Keratinocyte (primary cell): Measurements from ENCODE around the gene ZFAND5. TPM values are rescaled to one million over a fixed set of nuclear protein-coding genes. Genes with fewer than 3 reads are reported as not detected.
A peak's percentile ranks its signal among the peaks of the same experiment; 100 is the strongest.

Experiments
- DNase-seq: peaks from one replicate; pipeline ENCODE4 v3.0.0-alpha.2; 2011; ENCODE audit warnings: low read depth, missing footprints, low spot score
- FAIRE-seq: peaks from 2 replicates; lab custom pipeline; 2011; peaks lifted over from hg19 to GRCh38; lab: Jason Lieb, UNC
- H2AFZ ChIP-seq: 2 replicates; pipeline ENCODE4 v1.6.0; 2012; ENCODE audit warnings: low read length, control low read depth, inconsistent platforms; ENCODE audit not compliant: control insufficient read depth
- H3K27ac ChIP-seq: 2 replicates; pipeline ENCODE4 v1.5.1; 2011; ENCODE audit warnings: low read length; ENCODE audit not compliant: control insufficient read depth, insufficient read depth
- H3K27me3 ChIP-seq: 3 replicates; pipeline ENCODE4 v1.6.0; 2011; ENCODE audit warnings: low read length; ENCODE audit not compliant: control insufficient read depth, insufficient read depth; ENCODE audit errors: extremely low read depth
- H3K36me3 ChIP-seq, 2 experiments: 2 replicates in 1 of 2; 3 replicates in 1 of 2; pipeline ENCODE4 v1.5.1; 2011; ENCODE audit warnings: low read length in 2 of 2, mild to moderate bottlenecking in 1 of 2; ENCODE audit not compliant: control insufficient read depth in 2 of 2, insufficient read depth in 2 of 2; ENCODE audit errors: extremely low read depth in 1 of 2
- H3K4me1 ChIP-seq: 3 replicates; pipeline ENCODE4 v1.5.1; 2011; ENCODE audit warnings: low read length; ENCODE audit not compliant: control insufficient read depth, insufficient read depth; ENCODE audit errors: extremely low read depth
- H3K4me2 ChIP-seq: 3 replicates; pipeline ENCODE4 v1.6.0; 2011; ENCODE audit warnings: low read depth, low read length; ENCODE audit not compliant: control insufficient read depth, insufficient read depth; ENCODE audit errors: extremely low read depth
- H3K4me3 ChIP-seq, 3 experiments: fragments of 200-600 bp in 1 of 3; sonication (generic) in 1 of 3; 2 replicates in 2 of 3; 3 replicates in 1 of 3; pipeline ENCODE4 v1.5.1; 2011 to 2016; ENCODE audit warnings: low read length in 3 of 3, mild to moderate bottlenecking in 3 of 3, control low read depth in 2 of 3, inconsistent platforms in 1 of 3, low read depth in 1 of 3, mixed read lengths in 1 of 3, mixed run types in 1 of 3, moderate library complexity in 1 of 3; ENCODE audit not compliant: control insufficient read depth in 2 of 3, insufficient read depth in 2 of 3; ENCODE audit errors: extremely low read depth in 1 of 3
- H3K79me2 ChIP-seq: 2 replicates; pipeline ENCODE4 v1.6.0; 2012; ENCODE audit warnings: low read length; ENCODE audit not compliant: control insufficient read depth, insufficient read depth
- H3K9ac ChIP-seq: 3 replicates; pipeline ENCODE4 v1.6.0; 2011; ENCODE audit warnings: low read length; ENCODE audit not compliant: control insufficient read depth, insufficient read depth; ENCODE audit errors: extremely low read depth
- H3K9me1 ChIP-seq: 3 replicates; pipeline ENCODE4 v1.6.0; 2011; ENCODE audit warnings: low read length; ENCODE audit not compliant: control insufficient read depth, insufficient read depth; ENCODE audit errors: extremely low read depth
- H3K9me3 ChIP-seq: 2 replicates; pipeline ENCODE4 v1.5.1; 2012; ENCODE audit warnings: low read depth, low read length; ENCODE audit not compliant: control insufficient read depth
- H4K20me1 ChIP-seq: 3 replicates; pipeline ENCODE4 v1.6.0; 2011; ENCODE audit warnings: low read length; ENCODE audit not compliant: control insufficient read depth, insufficient read depth; ENCODE audit errors: extremely low read depth
- EZH2 ChIP-seq: IDR thresholded peaks from one replicate; pipeline ENCODE4 v1.6.1; 2012; ENCODE audit warnings: inconsistent platforms, mild to moderate bottlenecking, low read length, moderate library complexity
- dilution Hi-C: fragments of 300-500 bp; cut with MboI; formaldehyde crosslinking; loops from one replicate; pipeline ENCODE4 v1.7.0; 2020; ENCODE audit warnings: low sequenced_read_pairs; ENCODE audit not compliant: extremely low pct_ligation_motif_present
- polyA plus RNA-seq, 5 experiments: library from polyadenylated mRNA; depleted of rRNA in 3 of 5; stranded (reverse) in 3 of 5; stranded (forward) in 1 of 5; unstranded in 1 of 5; fragments of >200 nt; gene quantifications; 1 replicate in 1 of 5; 2 replicates in 3 of 5; 3 replicates in 1 of 5; pipeline versions ENCODE4 v1.2.1 to v1.2.3, GENCODE V29; 2011 to 2012; ENCODE audit warnings: missing spikeins in 2 of 5, low read depth in 1 of 5, low replicate concordance in 1 of 5
- TF ChIP-seq, protein P1 (sequence below), 3 experiments: IDR thresholded peaks in 1 of 3; conservative IDR thresholded peaks in 1 of 3; optimal IDR thresholded peaks in 1 of 3; 2 replicates in 2 of 3; 3 replicates in 1 of 3; pipeline versions ENCODE3 to v1.5.1; 2011; ENCODE audit warnings: low read length in 3 of 3, mild to moderate bottlenecking in 3 of 3, moderate library complexity in 2 of 3, control low read depth in 1 of 3, inconsistent platforms in 1 of 3; ENCODE audit not compliant: insufficient read depth in 2 of 3; ENCODE audit errors: extremely low read depth in 1 of 3

The ZFAND5 gene
- polyA plus RNA-seq, 1 donor (not counting 4 experiments of a cell fraction or from before 2014, with no cell fraction given): 67.9 TPM

DNA sequence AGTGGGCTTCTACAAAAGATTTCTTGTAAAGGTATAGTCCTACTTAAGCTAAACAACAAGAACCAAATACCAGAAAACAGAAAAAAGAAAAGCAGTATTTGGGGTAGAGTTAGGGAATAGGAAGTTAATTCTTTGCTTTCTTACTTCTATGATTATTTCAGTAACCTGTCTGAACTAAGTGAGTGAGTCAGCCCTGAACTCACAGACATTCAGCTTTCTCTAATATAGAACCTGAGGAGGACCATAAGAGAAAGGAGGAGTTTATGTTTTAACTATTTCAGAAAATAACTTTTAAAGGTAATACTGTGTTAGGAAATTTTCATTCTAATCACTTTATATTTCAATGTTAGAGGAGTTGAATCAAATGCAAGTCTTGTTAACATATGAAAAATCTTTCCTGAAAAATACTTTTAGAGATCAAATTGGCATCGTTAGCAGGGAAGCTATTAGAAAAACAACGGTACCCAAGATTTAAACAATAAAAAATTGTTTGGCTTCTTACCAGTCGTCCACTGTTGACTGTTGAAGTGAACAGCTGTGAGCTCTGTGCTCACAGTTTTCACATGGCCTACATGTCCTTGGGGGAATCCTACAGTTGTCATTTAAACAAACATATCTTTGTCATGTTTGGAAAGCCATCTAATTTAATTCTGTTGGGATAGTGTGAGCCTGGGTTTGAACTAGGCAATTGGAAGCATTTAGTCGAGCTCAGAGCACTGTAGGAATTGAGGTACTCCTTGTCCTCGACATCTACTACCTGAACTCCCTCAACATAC, 19.9 kb upstream of the ZFAND5 start:
- H2AFZ ChIP-seq: no peak overlapping the region
- H3K4me3 ChIP-seq: no peak overlapping the region
- DNase-seq: no peak
- H3K9me3 ChIP-seq: no peaks in the 10 kb centered on the region
- H3K4me1 ChIP-seq: peaks cover 9% of the 10 kb centered on the region
- H3K79me2 ChIP-seq: no peaks in the 10 kb centered on the region
- H3K27ac ChIP-seq: peak overlapping the region; percentile 37
- H3K9ac ChIP-seq: no peak overlapping the region
- no peaks in the 10 kb centered on the region for H3K9me1 ChIP-seq
- H4K20me1 ChIP-seq: no peaks in the 10 kb centered on the region
- no peak for TF ChIP-seq EZH2
- TF ChIP-seq, protein P1, sequence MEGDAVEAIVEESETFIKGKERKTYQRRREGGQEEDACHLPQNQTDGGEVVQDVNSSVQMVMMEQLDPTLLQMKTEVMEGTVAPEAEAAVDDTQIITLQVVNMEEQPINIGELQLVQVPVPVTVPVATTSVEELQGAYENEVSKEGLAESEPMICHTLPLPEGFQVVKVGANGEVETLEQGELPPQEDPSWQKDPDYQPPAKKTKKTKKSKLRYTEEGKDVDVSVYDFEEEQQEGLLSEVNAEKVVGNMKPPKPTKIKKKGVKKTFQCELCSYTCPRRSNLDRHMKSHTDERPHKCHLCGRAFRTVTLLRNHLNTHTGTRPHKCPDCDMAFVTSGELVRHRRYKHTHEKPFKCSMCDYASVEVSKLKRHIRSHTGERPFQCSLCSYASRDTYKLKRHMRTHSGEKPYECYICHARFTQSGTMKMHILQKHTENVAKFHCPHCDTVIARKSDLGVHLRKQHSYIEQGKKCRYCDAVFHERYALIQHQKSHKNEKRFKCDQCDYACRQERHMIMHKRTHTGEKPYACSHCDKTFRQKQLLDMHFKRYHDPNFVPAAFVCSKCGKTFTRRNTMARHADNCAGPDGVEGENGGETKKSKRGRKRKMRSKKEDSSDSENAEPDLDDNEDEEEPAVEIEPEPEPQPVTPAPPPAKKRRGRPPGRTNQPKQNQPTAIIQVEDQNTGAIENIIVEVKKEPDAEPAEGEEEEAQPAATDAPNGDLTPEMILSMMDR (optimal IDR thresholded peaks at IDR 0.05 in 1 of 3, IDR thresholded peaks at IDR 0.05 in 1 of 3, conservative IDR thresholded peaks at IDR 0.05 in 1 of 3; ENCODE audit: extremely low read depth in 1 of 3, insufficient read depth in 2 of 3, low read length in 3 of 3): no peak
- H3K36me3 ChIP-seq: no peaks in the 10 kb centered on the region
- dilution Hi-C loops: loop anchor here (10.0 kb wide), 1 partner anchor 50 kb away; no protein-coding TSS in a partner anchor
- no peaks in the 10 kb centered on the region for H3K27me3 ChIP-seq
- peak; percentile 9 for FAIRE-seq
- no peak overlapping the region for H3K4me2 ChIP-seq

- DNase-seq: no peak
- peak overlapping the region; percentile 9 for H3K4me2 ChIP-seq
Observed at GRCh38 chr9:72383978-72384709, 19.1 kb upstream of the ZFAND5 start.

More at GRCh38 chr9:72383978-72384709, 19.1 kb upstream of the ZFAND5 start:
- Histone ChIP-seq H3K9me3 (no peaks in the 10 kb centered on the region), H3K9ac (no peak overlapping the region), H3K79me2 (no peaks in the 10 kb centered on the region), H3K9me1 (no peaks in the 10 kb centered on the region), H4K20me1 (no peaks in the 10 kb centered on the region), H3K4me1 (peaks cover 9% of the 10 kb centered on the region), H2AFZ (no peak overlapping the region), H3K4me3 (no peak overlapping the region), H3K27me3 (no peaks in the 10 kb centered on the region), H3K27ac (peak overlapping the region; percentile 37), H3K36me3 (no peaks in the 10 kb centered on the region)
- FAIRE-seq: peak; percentile 83
- dilution Hi-C loops: loop anchor here (10.0 kb wide), 1 partner anchor 51 kb away; no protein-coding TSS in a partner anchor
- no peak for TF ChIP-seq EZH2
- TF ChIP-seq, protein P1 (optimal IDR thresholded peaks at IDR 0.05 in 1 of 3, IDR thresholded peaks at IDR 0.05 in 1 of 3, conservative IDR thresholded peaks at IDR 0.05 in 1 of 3; ENCODE audit: extremely low read depth in 1 of 3, insufficient read depth in 2 of 3, low read length in 3 of 3): no peak
